ENCODE measurements around the gene VEGFA. TPM values are rescaled to one million over a fixed set of nuclear protein-coding genes. Genes with fewer than 3 reads are reported as not detected.

The VEGFA gene
- total RNA-seq, 1 donor from 2014 or later, result 194 TPM

DNA sequence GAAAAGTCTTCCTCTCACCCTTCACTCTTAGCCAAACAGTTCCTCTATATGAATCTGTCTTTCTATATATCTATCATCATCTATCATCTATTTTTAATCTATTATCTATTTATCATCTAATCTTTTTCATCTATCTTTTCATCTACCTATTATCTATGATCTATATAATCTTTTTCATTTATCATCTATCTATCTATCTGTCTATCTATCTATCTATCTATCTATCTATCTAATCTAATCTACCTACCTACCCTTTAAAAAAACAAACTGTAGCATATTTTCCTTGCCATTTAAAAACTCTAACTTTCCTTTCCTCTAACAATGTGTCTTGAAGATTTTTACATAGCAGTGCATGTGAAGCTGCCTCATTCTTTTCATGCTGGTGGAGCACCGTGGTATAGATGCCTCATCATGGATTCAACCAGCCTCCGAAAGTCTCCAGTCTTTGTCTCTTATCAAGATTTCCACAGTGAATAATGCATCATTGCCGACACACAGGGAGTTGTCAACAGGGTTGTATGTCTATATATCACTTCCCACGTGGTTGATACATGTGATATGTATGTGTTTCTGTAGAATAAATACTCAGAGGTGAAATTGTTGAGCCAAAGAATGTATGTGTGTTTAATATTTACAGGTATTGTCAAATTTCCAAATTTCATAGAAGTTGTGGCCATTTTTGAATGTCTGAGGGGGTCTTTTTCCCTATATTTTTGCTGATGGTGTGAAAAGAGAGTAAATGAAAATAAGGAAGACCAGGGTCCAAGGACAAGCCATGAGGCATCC is 51.3 kb downstream of the VEGFA start:
- no peak for DNase-seq (ENCODE audit: extremely low spot score in 2 of 2)
- H3K36me3 ChIP-seq, result no peaks in the 10 kb centered on the region
- H3K4me3 ChIP-seq, result no peak overlapping the region
- TF ChIP-seq POLR2AphosphoS5 (IDR thresholded peaks at IDR 0.05; ENCODE audit: insufficient read depth in 1 of 2, low read depth in 1 of 2) (no peak), POLR2A (IDR thresholded peaks at IDR 0.05) (no peak)
- TF ChIP-seq, protein P1, sequence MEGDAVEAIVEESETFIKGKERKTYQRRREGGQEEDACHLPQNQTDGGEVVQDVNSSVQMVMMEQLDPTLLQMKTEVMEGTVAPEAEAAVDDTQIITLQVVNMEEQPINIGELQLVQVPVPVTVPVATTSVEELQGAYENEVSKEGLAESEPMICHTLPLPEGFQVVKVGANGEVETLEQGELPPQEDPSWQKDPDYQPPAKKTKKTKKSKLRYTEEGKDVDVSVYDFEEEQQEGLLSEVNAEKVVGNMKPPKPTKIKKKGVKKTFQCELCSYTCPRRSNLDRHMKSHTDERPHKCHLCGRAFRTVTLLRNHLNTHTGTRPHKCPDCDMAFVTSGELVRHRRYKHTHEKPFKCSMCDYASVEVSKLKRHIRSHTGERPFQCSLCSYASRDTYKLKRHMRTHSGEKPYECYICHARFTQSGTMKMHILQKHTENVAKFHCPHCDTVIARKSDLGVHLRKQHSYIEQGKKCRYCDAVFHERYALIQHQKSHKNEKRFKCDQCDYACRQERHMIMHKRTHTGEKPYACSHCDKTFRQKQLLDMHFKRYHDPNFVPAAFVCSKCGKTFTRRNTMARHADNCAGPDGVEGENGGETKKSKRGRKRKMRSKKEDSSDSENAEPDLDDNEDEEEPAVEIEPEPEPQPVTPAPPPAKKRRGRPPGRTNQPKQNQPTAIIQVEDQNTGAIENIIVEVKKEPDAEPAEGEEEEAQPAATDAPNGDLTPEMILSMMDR (IDR thresholded peaks at IDR 0.05), result no peak
- H3K4me1 ChIP-seq, result peaks cover 10% of the 10 kb centered on the region
- no peaks in the 10 kb centered on the region for H3K9me3 ChIP-seq
- intact Hi-C loops (cut with DNase I), result no loop called here
- no peaks in the 10 kb centered on the region for H3K27me3 ChIP-seq
- H3K27ac ChIP-seq, result no peak overlapping the region

DNA sequence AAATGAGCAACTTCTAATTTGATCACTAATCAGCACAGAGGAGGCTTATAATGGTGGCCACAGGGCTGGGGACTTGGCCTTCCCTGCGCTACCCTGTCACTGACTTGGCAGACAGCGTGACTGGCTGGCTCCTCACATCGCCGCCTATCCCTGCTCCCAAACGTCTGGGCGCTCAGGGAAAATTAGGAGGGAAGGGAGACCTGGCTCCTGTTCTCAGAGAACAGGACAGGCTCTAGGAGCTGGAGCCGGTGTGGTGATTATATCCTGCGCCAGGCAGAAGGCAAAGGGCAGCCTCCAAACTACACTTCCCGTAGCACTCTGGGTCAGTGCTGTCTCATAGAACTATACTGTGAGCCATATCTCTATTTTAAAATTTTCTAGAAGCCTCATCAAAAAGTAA is 53.4 kb downstream of the VEGFA start:
- no peaks in the 10 kb centered on the region for H3K36me3 ChIP-seq
- H3K4me3 ChIP-seq, result no peak overlapping the region
- TF ChIP-seq POLR2A (IDR thresholded peaks at IDR 0.05), result no peak
- TF ChIP-seq, protein P1 (IDR thresholded peaks at IDR 0.05), result no peak
- no peak for TF ChIP-seq POLR2AphosphoS5 (IDR thresholded peaks at IDR 0.05; ENCODE audit: insufficient read depth in 1 of 2, low read depth in 1 of 2)
- DNase-seq (ENCODE audit: extremely low spot score in 2 of 2), result no peak
- H3K4me1 ChIP-seq, result peaks cover 10% of the 10 kb centered on the region
- no peaks in the 10 kb centered on the region for H3K9me3 ChIP-seq
- no peaks in the 10 kb centered on the region for H3K27me3 ChIP-seq
- no peak overlapping the region for H3K27ac ChIP-seq
- intact Hi-C loops (cut with DNase I), result no loop called here

DNA sequence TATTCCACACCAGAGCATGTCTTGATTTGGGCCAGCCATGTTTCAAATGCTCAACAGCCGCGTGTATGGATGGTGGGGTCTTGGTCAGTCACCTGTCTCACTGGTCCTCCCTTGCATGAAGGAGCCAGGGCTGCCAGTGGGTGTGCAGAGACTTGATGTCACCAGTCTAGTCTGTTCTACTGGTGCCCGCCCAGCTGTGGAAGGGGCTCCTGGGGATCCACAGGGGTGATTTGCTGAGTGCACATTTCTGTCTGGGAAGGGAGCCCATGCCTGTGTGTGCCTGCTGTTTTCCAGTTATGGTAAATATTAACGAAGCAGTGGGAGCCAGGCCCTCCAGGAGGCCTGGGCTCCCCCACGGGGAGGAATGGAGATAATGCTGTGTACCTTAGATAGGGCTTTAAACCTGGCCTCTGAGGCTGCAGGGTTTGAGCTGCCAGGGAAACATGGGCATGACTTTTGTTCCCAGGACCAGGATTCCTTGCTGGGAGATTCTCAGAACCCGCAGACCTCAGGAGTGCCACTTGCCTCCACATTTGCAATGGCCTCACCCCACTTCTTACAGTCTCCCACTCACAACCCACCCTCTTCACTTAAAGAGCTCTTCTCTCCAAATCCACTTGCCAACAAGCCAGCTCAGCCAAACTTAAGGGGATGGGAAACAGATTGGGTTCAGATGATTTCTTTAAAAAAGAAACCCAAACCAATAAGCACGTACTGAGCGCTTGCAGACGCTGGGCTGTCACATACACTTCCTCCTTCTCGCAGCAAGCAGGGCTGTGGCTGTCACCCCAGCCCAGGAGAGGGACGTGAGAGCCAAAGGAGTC is 54.1 kb downstream of the VEGFA start:
- intact Hi-C loops (cut with DNase I), result no loop called here

DNA sequence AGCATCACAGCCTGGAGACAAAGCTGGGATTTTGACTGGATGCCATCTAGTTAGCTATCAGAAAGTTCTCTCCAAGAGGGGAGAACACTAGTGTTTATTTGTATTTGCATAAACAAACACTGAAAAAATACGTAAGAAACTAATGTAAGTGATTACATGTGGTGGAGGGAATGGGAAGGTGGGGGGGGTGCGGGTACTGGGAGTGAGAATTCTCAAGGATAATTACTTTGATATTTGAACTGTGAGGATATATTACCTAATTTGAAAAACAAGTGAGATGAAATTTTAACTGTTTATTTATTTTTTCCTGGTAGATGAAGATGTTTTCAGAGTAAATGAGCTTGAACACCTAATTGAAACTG is 54.7 kb downstream of the VEGFA start:
- DNase-seq (ENCODE audit: extremely low spot score in 2 of 2), result no peak
- Histone ChIP-seq H3K27me3 (no peaks in the 10 kb centered on the region), H3K27ac (no peak overlapping the region), H3K4me3 (no peak overlapping the region), H3K9me3 (no peaks in the 10 kb centered on the region), H3K4me1 (peaks cover 10% of the 10 kb centered on the region), H3K36me3 (no peaks in the 10 kb centered on the region)
- intact Hi-C loops (cut with DNase I), result no loop called here
- TF ChIP-seq, protein P1 (IDR thresholded peaks at IDR 0.05), result no peak

More for the DNA sequence above, 54.1 kb downstream of the VEGFA start:
- TF ChIP-seq, protein P1 (IDR thresholded peaks at IDR 0.05), result no peak
- no peak for TF ChIP-seq POLR2A (IDR thresholded peaks at IDR 0.05)
- no peak for TF ChIP-seq POLR2AphosphoS5 (IDR thresholded peaks at IDR 0.05; ENCODE audit: insufficient read depth in 1 of 2, low read depth in 1 of 2)
- no peak overlapping the region for H3K4me3 ChIP-seq
- no peaks in the 10 kb centered on the region for H3K27me3 ChIP-seq
- DNase-seq (ENCODE audit: extremely low spot score in 2 of 2), result no peak
- H3K27ac ChIP-seq, result no peak overlapping the region
- H3K9me3 ChIP-seq, result no peaks in the 10 kb centered on the region
- no peaks in the 10 kb centered on the region for H3K36me3 ChIP-seq
- H3K4me1 ChIP-seq, result peaks cover 10% of the 10 kb centered on the region

All from vagina (tissue), 2 donors.